Gastrocnemius medialis (tissue), 4 donors: ENCODE measurements around the gene UBL4A.

Experiments
- CTCF ChIP-seq, 5 experiments: fragments of 450-650 bp in 3 of 5; fragments of 200-600 bp in 2 of 5; sonication (generic) in 2 of 5; IDR thresholded peaks in 4 of 5; conservative IDR thresholded peaks in 1 of 5; 1 replicate in 4 of 5; 2 replicates in 1 of 5; pipeline ENCODE4 v1.5.1; 2016 to 2019; ENCODE audit warnings: antibody characterized with exemption in 5 of 5, mild to moderate bottlenecking in 3 of 5, moderate library complexity in 3 of 5
- POLR2A ChIP-seq, 2 donors: fragments of 450-650 bp; IDR thresholded peaks; one replicate each; pipeline ENCODE4 v1.6.1; 2017; ENCODE audit warnings: antibody characterized with exemption in 2 of 2, mild to moderate bottlenecking in 2 of 2, moderate library complexity in 2 of 2

- TF ChIP-seq CTCF (IDR thresholded peaks at IDR 0.05 in 4 of 5, conservative IDR thresholded peaks at IDR 0.05 in 1 of 5): no peak
- no peak for TF ChIP-seq POLR2A (IDR thresholded peaks at IDR 0.05)
Observed at GRCh38 chrX:154476821-154477220, 9.6 kb downstream of the UBL4A start.
